ENCODE results near the gene SLC66A3.

DNA sequence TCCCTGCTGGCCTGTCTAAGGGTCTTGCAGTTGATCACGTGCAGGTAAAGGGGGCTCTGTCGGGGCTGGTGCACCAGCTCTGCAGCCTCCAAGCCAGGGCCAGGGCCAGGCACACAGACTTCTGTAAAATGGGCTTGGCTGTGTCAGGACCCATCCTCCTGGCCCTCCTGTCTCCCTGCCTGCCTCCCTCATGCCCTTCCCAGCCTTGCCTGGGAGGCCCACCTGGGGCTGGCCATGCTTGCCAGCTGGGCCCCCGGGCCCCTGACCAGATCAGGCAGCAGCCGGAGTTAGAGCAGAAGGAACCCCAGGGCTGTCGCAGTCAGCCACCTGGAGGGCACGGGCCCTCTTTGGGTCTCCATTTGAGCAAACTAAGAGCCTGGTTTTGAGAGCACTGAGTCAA is 2.0 kb downstream of the SLC66A3 start:
- TF ChIP-seq, protein P1, sequence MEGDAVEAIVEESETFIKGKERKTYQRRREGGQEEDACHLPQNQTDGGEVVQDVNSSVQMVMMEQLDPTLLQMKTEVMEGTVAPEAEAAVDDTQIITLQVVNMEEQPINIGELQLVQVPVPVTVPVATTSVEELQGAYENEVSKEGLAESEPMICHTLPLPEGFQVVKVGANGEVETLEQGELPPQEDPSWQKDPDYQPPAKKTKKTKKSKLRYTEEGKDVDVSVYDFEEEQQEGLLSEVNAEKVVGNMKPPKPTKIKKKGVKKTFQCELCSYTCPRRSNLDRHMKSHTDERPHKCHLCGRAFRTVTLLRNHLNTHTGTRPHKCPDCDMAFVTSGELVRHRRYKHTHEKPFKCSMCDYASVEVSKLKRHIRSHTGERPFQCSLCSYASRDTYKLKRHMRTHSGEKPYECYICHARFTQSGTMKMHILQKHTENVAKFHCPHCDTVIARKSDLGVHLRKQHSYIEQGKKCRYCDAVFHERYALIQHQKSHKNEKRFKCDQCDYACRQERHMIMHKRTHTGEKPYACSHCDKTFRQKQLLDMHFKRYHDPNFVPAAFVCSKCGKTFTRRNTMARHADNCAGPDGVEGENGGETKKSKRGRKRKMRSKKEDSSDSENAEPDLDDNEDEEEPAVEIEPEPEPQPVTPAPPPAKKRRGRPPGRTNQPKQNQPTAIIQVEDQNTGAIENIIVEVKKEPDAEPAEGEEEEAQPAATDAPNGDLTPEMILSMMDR (IDR thresholded peaks at IDR 0.05; ENCODE audit: low read length), result no peak
- no peak for TF ChIP-seq EZH2 (IDR thresholded peaks at IDR 0.05; ENCODE audit: borderline replicate concordance, low read length)

Measured in OCI-LY1 (cell line).